GM18873 (cell line): ENCODE data around the gene MGAT4A.
"Not testable (repeated sequence)": the region's sequence is repeated elsewhere in the genome, so short reads cannot be mapped to it uniquely, and the experiment has no call there.

Experiments
- ATAC-seq: cut with Tn5 transposase; IDR thresholded peaks from one replicate; pipeline ENCODE4 v1.9.1; 2021; ENCODE audit warnings: mild to moderate bottlenecking, moderate library complexity, moderate number of reproducible peaks; ENCODE audit not compliant: unreplicated experiment, low FRiP score

The MGAT4A gene

DNA sequence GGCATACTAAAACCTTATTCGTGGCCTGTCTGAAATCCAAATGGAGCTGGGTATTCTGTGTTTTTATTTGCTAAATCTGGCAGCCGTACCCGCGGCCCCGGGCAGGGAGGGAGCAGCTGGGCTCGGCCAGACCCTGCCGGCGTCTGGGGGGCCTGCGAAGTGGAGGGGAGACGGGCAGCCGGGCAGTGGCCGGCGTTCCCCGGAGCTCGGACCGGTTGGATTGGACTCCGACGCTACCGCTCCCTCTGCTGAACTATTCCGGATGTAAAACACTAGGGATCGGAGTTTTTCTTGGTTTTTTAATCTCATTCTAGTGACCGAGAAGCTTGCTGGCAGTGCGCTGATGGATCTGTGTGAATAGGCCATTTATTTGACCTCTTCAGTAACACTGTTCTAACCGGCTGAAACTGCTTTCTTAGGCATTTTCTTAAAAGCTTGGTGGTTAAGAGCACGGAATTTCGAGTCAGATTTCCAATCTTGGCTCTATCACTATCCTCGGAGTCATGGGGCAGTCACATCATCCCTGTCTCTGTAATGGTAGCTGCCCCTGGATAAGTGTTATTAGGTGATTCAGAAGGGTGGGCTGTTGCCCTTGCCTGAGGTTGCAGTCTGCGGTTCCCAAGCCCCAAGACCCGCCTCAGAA is 121.8 kb downstream of the MGAT4A start:
- ATAC-seq = peak; percentile 11

GRCh38 chr2:98608116-98608961 is 122.6 kb downstream of the MGAT4A start, which contains the start of the genes COA5 and UNC50:
TSS of gene COA5 (minus strand) at chr2:98608512. CDS start at chr2:98608405, 107 bp downstream.
TSS of gene UNC50 (plus strand) at chr2:98608589. CDS start at chr2:98609760, 1,171 bp downstream.
- peak; percentile 62 for ATAC-seq

- ATAC-seq = no peak
Observed at GRCh38 chr2:98607741-98608115, 123.2 kb downstream of the MGAT4A start.

DNA sequence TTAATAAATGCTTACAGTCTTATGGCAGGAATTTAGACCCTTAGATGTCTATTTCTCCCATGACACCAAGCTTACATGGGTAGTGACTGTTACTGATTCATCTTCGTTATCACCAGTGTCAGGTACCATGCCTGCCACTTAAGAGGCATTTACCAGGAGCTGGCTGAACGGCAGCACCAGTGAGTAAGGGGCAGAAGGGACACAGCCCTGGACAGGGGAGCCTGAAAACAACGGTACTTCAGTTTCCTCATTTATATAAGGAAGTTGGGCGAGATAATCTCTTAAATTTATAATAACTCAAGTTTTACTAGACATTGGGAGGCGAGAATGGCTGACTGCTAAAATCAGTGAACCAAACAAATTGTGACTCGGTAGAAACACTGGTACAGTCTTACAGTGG is 123.8 kb downstream of the MGAT4A start:
- ATAC-seq = no peak

- no peak for ATAC-seq
Observed at GRCh38 chr2:98606431-98606830, 124.5 kb downstream of the MGAT4A start.

- ATAC-seq = no peak
Observed at GRCh38 chr2:98605076-98605475, 125.9 kb downstream of the MGAT4A start.

- no peak for ATAC-seq
Observed at GRCh38 chr2:98604547-98604946, 126.4 kb downstream of the MGAT4A start.

DNA sequence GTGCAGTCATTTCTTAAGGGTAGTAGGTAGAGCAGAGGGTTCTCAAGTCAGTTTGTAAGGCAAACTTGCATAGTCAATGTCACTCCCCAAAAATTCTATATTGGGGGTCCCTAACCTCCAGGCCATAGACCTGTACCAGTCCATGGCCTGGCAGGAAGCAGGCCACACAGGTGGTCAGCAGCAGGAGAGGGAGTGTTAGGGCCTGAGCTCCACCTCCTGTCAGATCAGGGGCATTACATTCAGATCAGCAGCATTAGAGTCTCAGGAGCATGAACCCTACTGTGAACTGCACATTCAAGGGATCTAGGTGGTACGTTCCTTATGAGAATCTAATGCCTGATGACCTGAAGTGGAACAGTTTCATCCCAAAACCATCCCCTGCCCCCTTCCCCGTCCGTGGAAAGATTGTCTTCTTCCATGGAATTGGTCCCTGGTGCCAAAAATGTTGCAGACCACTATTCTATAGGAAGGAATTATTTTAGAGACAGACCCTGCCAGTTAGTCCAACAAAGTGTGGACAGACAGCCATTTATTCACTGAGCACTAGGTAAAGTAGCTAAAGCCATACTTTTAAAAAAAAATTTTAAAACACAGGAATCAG is 129.3 kb downstream of the MGAT4A start:
- no peak for ATAC-seq

- no peak for ATAC-seq
Observed at GRCh38 chr2:98598781-98599428, 132.0 kb downstream of the MGAT4A start.

GRCh38 chr2:98594665-98595064 is 136.3 kb downstream of the MGAT4A start:
- not testable (repeated sequence) for ATAC-seq

DNA sequence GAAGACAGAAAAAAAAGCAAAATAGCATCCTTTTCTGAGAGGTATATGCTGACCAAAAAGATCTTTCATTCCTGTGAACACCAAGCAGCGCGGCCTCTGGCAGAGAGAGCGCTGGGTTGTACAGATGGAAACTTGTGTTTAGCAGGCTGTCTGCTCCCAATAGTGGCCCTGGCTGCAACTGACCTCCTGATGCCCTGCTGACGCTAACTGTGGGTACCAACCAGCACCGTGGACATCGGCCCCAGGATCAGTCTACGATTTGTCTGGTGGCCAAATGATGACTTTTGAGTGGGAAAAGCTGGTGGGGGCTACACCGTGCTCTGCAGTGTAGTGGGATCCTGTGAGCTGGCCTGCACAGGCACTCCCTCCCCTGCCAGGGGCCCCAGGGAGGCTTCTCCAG is 138.4 kb downstream of the MGAT4A start:
- no peak for ATAC-seq

- ATAC-seq = no peak
Observed at GRCh38 chr2:98589489-98589888, 141.4 kb downstream of the MGAT4A start.

- ATAC-seq = no peak
Observed at GRCh38 chr2:98588880-98589431, 142.0 kb downstream of the MGAT4A start.

GRCh38 chr2:98586551-98587140 is 144.3 kb downstream of the MGAT4A start:
- no peak for ATAC-seq

GRCh38 chr2:98585386-98585785 is 145.5 kb downstream of the MGAT4A start:
- no peak for ATAC-seq

GRCh38 chr2:98583816-98584618 is 146.9 kb downstream of the MGAT4A start:
- ATAC-seq = no peak

DNA sequence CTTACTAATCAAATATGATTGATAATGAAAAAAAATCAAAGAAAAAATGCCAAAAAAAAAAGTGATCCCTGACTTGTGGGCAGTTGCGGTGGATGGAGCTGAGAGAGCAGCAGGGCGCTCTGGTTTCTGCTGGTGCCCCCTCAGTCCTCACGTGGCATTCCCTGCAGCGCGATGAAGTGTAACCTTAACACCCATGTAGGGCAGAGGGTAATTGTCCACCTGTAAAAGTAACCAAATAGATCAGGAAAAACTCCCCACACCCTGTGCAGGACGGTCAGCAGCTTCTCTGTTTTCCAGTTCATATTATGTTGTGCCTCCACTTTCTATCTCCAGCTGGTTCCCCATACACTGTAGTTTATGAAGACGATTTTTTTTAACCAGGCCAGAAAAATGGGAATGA is 147.7 kb downstream of the MGAT4A start:
- no peak for ATAC-seq

DNA sequence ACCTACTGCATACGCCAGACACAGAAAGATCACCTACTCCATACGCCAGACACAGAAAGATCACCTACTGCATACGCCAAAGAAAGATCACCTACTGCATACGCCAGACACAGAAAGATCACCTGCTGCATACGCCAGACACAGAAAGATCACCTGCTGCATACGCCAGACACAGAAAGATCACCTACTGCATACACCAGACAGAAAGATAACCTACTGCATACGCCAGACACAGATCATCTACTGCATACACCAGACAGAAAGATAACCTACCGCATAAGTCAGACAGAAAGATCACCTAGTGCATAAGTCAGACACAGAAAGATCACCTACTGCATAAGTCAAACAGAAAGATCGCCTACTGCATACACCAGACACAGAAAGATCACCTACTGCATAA is 148.4 kb downstream of the MGAT4A start:
- no peak for ATAC-seq

DNA sequence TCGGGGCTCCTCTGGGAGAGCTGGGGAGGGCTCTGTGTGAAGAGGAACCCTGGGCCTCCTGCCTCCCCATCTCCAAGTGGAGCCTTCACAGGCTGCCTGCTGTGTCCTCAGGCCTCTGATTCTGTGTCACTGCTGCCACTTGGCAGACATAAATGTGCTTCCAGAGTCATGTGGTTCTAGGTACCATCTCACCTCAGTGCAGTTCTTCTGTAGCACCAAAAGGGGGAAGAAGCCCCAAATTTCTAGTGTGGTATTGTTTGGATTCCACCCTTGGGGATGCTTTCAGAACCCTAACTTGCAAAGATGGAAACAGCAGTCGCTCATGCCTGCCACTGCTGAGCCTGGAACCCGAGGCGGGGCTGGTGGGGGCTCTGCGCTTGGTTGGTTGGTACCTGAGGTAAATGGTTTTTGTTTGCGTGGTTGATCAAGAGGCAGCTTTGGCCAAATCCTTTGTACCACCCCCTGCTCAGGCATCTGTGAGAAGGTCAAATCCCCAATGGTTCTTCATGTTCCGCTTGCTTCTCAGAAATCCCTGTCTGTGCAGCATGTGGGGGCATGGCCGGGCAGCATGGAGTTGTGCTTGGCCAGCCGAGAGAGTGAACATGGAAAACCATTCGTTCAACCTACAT is 150.2 kb downstream of the MGAT4A start:
- no peak for ATAC-seq
